Measurements from ENCODE around the gene LMO1.

The LMO1 gene

GRCh38 chr11:8225589-8226036, 38.1 kb downstream of the LMO1 start:
- peak; percentile 29 for DNase-seq

GRCh38 chr11:8224711-8225110, 39.0 kb downstream of the LMO1 start:
- no peak for DNase-seq

GRCh38 chr11:8224161-8224591, 39.5 kb downstream of the LMO1 start:
- DNase-seq: no peak

GRCh38 chr11:8223513-8223900, 40.2 kb downstream of the LMO1 start:
- no peak for DNase-seq

GRCh38 chr11:8222820-8223512, 40.7 kb downstream of the LMO1 start:
- no peak for DNase-seq

DNA sequence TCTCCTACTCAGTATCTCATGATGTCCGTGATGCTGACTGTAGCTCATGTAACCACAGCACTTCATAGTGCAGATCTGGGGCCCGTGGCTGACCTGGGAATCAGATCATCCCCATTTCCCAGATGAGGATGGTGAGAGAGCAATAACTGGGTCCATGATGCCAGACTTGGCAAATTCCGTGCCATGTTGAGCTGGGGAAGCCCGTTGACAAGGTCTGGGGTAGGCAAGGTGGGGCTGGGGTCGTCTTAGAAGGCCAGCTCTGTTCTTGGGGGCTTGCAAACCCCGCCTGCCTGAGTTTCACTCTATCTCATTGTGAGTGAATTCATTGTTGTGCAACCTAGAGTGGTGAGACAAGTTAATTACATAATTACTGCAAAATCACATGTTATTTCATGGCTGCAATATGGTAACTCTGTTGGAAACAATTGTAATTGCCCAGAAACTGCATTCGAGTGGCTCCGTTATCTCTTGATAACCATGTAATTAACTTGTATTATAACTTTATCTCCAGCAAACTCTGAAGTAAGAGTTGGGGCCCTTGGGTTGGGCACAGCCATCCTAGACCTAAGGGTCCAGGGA, 41.7 kb downstream of the LMO1 start:
- no peak for DNase-seq

DNA sequence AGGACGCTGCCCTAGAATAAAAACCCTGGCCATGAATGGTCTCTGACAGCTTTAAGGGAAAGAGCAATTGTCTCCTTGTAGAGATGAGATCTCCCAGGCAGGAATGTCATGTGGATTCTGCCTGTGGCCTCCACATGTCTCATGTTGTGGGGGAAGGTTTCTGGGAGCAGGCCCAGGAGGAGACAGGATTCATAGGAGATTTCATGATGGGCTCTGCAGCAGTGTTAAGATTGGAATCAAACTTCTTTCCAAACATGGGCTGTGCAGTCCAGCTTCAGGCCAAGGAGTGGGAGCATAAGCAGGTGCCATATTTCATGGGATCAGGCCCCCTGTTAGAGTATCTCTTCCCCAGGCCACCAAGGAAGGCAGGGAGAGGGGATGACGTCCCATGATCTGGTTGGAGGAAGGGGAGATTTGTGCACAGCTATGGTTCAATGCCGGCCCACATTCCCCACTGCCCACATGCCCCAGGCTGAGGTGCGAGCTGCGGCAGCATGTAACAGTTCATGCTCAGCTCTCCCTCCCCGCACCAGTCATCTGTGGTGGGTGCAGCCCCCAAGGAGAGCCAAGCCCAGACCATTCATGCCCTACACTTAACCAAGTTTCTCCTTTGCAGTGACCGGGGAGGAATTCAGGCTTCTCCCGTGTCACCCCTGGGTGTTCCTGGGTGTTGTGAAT, 42.5 kb downstream of the LMO1 start:
- no peak for DNase-seq

- DNase-seq: no peak
Observed at GRCh38 chr11:8220261-8221045, 43.2 kb downstream of the LMO1 start.

- DNase-seq: no peak
Observed at GRCh38 chr11:8219257-8220021, 44.2 kb downstream of the LMO1 start.

- no peak for DNase-seq
Observed at GRCh38 chr11:8218840-8219239, 44.8 kb downstream of the LMO1 start.

GRCh38 chr11:8218409-8218808, 45.3 kb downstream of the LMO1 start:
- no peak for DNase-seq

DNA sequence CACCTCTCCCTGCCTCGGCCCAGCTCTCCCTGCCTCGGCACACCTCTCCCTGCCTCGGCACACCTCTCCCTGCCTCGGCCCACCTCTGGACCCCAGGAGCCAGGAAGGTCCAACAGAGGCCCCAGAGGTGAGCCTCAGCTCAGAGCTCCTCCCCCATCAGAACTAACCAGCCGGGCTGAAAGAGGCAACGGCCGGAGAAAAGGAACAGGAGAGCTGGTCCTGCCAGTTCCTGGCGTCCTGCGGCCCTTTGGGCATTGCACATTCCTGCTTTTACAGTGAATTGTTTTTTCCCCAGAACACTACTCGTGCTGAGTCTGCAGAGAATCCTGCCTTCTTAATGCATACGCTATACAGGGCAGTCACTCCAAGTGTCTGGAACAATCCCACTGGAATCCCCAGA, 45.8 kb downstream of the LMO1 start:
- DNase-seq: no peak

DNA sequence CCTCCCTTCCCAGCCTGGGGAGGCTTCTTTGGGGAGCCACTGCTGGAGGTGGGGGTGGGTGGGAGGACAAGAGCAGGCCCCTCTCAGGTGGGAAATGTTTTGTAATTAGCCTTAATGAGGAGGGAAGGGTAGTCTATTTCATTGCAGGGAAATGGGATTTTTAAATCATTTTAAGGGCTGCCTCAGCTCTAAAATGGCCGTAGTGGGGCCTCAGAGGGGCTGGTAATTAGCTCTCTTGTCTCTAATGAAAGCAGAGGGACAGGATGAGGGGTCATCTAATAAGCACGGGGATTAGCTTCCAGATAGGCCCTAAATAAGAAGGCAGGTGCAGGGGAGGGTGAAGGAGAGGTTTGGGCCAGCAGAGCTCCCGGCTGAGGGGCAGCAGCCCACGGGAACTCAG, 46.5 kb downstream of the LMO1 start:
- DNase-seq: no peak

DNA sequence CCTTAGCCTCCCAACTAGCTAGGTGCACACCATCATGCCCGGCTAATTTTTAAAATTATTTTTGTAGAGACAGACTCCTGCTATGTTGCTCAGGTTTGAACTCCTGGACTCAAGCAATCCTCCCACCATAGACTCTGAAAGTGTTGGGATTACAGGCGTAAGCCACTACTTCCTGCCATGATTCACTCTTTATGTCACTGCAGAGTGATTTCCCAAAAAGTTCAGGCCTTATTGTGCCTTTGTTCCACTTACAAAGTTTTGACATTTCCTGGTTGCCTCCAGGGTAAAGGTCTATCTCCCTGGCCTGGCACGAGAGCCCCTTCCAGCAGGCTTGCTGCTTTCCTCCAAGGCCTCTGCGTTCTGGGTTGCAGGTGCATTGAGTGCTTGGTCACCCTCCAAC, 50.3 kb downstream of the LMO1 start:
- no peak for DNase-seq

GRCh38 chr11:8209208-8209807, 54.4 kb downstream of the LMO1 start:
- no peak for DNase-seq

DNA sequence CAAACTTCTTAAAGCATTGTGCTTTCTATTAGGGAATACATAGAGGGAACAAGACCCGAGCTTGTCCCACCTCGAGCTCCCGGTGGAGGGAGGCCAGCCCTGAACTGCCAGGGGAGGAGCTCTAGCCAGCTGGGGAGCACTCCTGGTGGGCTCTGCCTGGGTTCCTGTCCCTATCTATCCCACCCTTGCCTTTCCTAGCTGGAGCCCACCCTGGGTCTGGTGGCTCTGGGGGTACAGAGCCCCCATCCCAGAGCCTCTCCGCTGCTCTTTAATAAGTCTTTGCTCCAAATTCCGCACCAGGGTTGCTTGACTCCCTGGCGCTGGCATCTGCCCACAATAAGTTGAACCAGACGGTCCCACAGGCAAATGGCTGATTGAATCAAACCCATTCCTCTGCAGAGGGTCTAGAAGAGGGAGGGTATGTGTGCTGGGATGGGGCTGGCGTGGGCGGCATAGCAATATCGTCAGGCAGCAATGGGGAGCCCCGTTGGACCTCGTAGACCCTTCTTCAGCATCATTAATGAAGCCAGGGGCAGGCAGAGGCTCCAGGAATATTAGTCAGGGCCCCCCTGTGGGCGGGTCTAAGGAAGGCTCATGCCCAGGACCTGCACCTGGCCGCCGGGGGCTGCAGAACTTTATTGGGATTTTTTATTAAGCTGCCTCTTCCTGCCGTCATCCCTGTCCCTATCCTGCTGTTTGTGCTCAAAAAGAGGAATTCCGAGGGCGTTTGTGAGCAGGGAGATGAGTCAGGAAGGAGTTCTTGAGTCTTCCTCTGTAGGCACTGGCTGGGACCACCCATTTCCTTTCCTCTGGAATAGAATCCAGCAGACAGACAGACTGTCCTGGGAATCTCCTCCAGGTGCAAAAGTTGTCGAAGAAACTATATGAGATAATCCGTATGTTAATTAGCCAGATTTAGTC, 56.3 kb downstream of the LMO1 start:
- no peak for DNase-seq

DNA sequence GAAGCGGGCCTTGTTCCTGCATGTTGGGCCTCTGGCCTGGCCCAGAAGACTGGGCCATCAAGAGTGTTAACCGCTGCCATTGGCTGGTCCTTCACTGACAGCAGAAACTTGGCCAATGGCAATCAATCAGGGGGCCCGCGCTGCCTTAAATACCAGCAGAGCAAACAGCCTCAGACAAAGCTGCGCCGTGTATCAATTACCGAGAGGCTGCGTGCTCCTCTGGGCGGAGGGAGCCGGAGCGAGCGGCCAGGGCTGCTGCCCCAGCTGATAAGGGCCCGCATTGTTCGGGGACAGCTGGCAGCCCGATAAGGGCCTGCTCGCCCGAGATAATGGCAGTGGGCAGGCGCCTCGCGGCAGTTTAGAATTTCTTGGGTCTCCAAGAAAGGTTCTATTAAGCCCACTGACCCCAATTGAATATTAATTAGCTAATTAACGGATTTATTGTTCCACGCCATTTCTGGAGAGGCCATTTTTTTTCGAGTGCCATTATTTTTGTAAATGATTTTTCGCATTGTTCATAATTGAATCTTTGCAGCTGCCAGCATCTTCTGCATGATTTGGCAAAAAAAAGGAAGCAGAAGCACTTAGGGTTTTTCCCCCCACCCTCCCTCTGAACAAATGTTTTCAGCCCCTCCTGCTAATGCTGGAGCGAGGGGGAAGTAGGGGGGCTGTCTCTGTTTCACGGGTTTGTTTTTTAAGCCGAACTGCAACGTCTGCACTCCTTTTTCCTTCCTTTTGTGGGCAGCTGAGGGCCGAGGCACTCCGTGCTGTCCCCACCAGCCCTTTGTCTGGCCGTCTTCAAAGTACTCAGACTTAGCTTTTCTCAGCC, 57.2 kb downstream of the LMO1 start:
- DNase-seq: no peak

DNA sequence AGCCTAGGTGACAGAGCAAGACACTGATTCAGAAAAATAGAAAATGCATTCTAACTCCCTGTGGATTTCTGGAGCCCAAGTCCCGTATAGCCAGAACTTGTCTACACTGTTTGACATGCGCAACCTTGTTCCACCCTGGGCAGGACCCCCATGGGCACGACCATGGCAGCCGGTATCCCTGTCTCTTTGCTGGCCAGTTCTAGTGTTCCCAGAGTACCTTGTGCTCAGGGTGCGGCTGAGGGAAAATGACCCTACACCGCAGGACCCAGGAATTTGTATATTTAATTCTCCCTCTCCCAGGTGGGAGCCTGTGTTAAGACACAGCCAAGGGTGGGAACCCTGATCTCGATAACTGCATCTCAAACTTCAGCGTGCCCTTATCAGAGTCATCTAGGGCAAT, 58.1 kb downstream of the LMO1 start:
- DNase-seq: no peak

DNA sequence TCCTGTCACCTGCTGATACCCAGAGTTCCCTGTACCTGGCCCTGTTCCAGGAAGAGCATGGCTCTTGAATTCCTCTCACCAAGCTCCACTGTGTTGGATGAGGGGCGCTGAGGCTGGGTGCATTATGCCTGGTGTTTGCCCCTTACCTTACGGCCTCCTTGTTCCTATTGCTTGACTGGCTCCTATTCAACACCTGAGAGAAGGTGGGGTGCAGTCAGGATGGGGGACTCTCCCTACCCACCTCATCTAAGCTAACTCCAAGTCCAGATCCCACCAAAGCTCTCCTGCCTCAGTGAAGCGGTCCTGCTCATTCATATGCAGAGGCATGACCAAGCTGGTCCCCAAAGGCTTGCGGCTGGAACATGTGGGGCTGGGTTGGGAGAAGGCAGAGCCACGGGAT, 59.1 kb downstream of the LMO1 start:
- no peak for DNase-seq

DNA sequence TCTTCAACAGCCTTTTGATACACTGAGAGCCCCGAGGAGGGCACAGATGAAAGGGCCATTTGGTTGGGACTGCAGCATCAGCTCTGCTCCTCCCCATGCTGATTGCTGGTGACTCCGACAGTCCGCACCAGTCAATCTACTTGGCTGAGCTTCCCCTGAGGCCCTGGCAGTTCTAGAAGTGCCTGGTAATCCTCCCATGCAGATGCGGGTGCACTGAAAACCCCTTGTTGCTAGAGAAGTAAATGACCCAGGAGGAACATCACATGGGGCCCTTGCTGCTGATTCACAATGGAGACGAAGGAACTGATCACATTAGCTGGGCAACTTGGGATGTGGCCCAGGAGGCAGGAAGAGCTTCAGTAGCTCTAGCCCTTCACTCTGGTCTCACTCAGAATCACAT, 59.7 kb downstream of the LMO1 start:
- DNase-seq: no peak

Measured in central memory CD4-positive, alpha-beta T cell (primary cell).